Panc1 (cell line): ENCODE data around the gene UIMC1. TPM values are rescaled to one million over a fixed set of nuclear protein-coding genes. Genes with fewer than 3 reads are reported as not detected.

Experiments
- ATAC-seq: fragments of 200-7000 bp; cut with Tn5 transposase; 2 replicates; pipeline ENCODE4 v1.9.1; 2020; ENCODE audit warnings: mild to moderate bottlenecking, moderate library complexity
- BruUV-seq: library from RNA; stranded (reverse); fragments of 400-500 nt; replicated peaks from 2 replicates; lab custom pipeline; 2021; lab: Mats Ljungman, UMichigan
- CTCF ChIA-PET: fragments of 300-600 bp; sonication (Branson Sonifier 250); formaldehyde crosslinking; loops from one replicate; lab custom pipeline; 2022; ENCODE audit warnings: antibody characterized with exemption; lab: Charles Lee
- POLR2A ChIA-PET: fragments of 300-600 bp; sonication (Branson Sonifier 250); formaldehyde crosslinking; loops from one replicate; lab custom pipeline; 2022; ENCODE audit warnings: antibody characterized with exemption; lab: Charles Lee
- DNase-seq: peaks from one replicate; pipeline ENCODE4 v3.0.0-alpha.2; 2010; ENCODE audit warnings: low read depth, low spot score
- H3K27ac ChIP-seq: 2 replicates; pipeline ENCODE4 v1.5.1; 2011; ENCODE audit warnings: mild to moderate bottlenecking, low read length, inconsistent platforms
- H3K27me3 ChIP-seq: fragments of 200-500 bp; sonication (Bioruptor generic); 2 replicates; pipeline ENCODE4 v1.6.0; 2014; ENCODE audit warnings: low read length, inconsistent platforms; ENCODE audit not compliant: control insufficient read depth, insufficient read depth
- H3K36me3 ChIP-seq: fragments of 200-500 bp; sonication (Bioruptor generic); 2 replicates; pipeline ENCODE4 v1.5.1; 2014; ENCODE audit warnings: inconsistent platforms, mild to moderate bottlenecking, low read length, moderate library complexity; ENCODE audit not compliant: control insufficient read depth, insufficient read depth
- H3K4me1 ChIP-seq: 2 replicates; pipeline ENCODE4 v1.5.1; 2011; ENCODE audit warnings: inconsistent platforms, mild to moderate bottlenecking, low read length, moderate library complexity; ENCODE audit not compliant: control insufficient read depth, insufficient read depth
- H3K4me3 ChIP-seq, 2 experiments: 2 replicates each; pipeline ENCODE4 v1.5.1; 2011 to 2012; ENCODE audit warnings: low read depth in 2 of 2, low read length in 2 of 2, mild to moderate bottlenecking in 2 of 2, inconsistent platforms in 1 of 2, moderate library complexity in 1 of 2
- H3K9me3 ChIP-seq: fragments of 200-500 bp; sonication (Bioruptor generic); 2 replicates; pipeline ENCODE4 v1.5.1; 2014; ENCODE audit warnings: low read depth, mild to moderate bottlenecking, inconsistent platforms, low read length, moderate library complexity; ENCODE audit not compliant: control insufficient read depth, insufficient read depth
- CTCF ChIP-seq: fragments of 450-650 bp; IDR thresholded peaks from 2 replicates; pipeline ENCODE4 v1.5.1; 2017; ENCODE audit warnings: mild to moderate bottlenecking
- POLR2AphosphoS5 ChIP-seq: IDR thresholded peaks from 2 replicates; pipeline ENCODE4 v1.6.1; 2012; ENCODE audit warnings: mild to moderate bottlenecking, low read depth, low read length, moderate library complexity
- REST ChIP-seq, 2 experiments: IDR thresholded peaks; 2 replicates each; pipeline ENCODE4 v1.6.1; 2011 to 2012; ENCODE audit warnings: low read depth in 2 of 2, control low read depth in 1 of 2, low read length in 1 of 2, mild to moderate bottlenecking in 1 of 2, moderate library complexity in 1 of 2; ENCODE audit not compliant: insufficient read depth in 1 of 2
- SIN3A ChIP-seq: IDR thresholded peaks from 2 replicates; pipeline ENCODE4 v1.6.1; 2012; ENCODE audit warnings: low read depth, mild to moderate bottlenecking, low read length, moderate library complexity, borderline replicate concordance; ENCODE audit not compliant: insufficient read depth
- TCF7L2 ChIP-seq: IDR thresholded peaks from 2 replicates; pipeline ENCODE4 v1.6.1; 2011; ENCODE audit warnings: mild to moderate bottlenecking, low read depth, low read length, inconsistent platforms
- in situ Hi-C: cut with HindIII; loops from 2 replicates; pipeline ENCODE4 v1.10.0; 2016; ENCODE audit warnings: low sequenced_read_pairs, low pct_unique_long_range_greater_than_20kb
- intact Hi-C: fragments of 100-400 bp; cut with micrococcal nuclease; formaldehyde crosslinking; loops from one replicate; pipeline ENCODE4 v1.10.0; 2022; ENCODE audit not compliant: unreplicated experiment
- total RNA-seq: library from RNA; stranded (reverse); gene quantifications from one replicate; pipeline ENCODE4 v1.2.1, GENCODE V29; 2021; ENCODE audit not compliant: unreplicated experiment

The UIMC1 gene
- total RNA-seq, 1 experiment from 2014 or later, result 37.1 TPM

GRCh38 chr5:176888016-176888864 is 118.3 kb downstream of the UIMC1 start:
- H3K27me3 ChIP-seq, result no peaks in the 10 kb centered on the region; the same call in 1 of the 2 replicates
- CTCF ChIA-PET, result interaction anchor here (0.7 kb wide), 1 partner anchor 76 kb away, joined by 4 read pairs; no protein-coding TSS in a partner anchor

More at GRCh38 chr5:176888016-176888864, 118.3 kb downstream of the UIMC1 start:
- intact Hi-C loops, result no loop called here
- no peak for DNase-seq
- BruUV-seq, result no TSS peak
- H3K4me3 ChIP-seq, result no peak overlapping the region
- ATAC-seq, result no peak
- no peak overlapping the region for H3K27ac ChIP-seq
- in situ Hi-C loops, result no loop called here
- TF ChIP-seq CTCF, result no peak
- TF ChIP-seq TCF7L2, result no peak
- TF ChIP-seq POLR2AphosphoS5, result no peak
- TF ChIP-seq REST (IDR thresholded peaks at IDR 0.05; ENCODE audit: insufficient read depth in 1 of 2, low read depth in 2 of 2, low read length in 1 of 2), result no peak
- TF ChIP-seq SIN3A, result no peak
- POLR2A ChIA-PET, result no interaction called here
- H3K4me1 ChIP-seq, result no peaks in the 10 kb centered on the region
- no peaks in the 10 kb centered on the region for H3K9me3 ChIP-seq
- H3K36me3 ChIP-seq, result no peaks in the 10 kb centered on the region
